HG03442 (cell line): ENCODE results near the gene ADAMTS2.
"Not testable (repeated sequence)": the region's sequence is repeated elsewhere in the genome, so short reads cannot be mapped to it uniquely, and the experiment has no call there.

Experiments used
- ATAC-seq: cut with Tn5 transposase; IDR thresholded peaks from one replicate; pipeline ENCODE4 v1.9.1; 2021; ENCODE audit warnings: mild to moderate bottlenecking, moderate library complexity; ENCODE audit not compliant: unreplicated experiment

The ADAMTS2 gene

DNA sequence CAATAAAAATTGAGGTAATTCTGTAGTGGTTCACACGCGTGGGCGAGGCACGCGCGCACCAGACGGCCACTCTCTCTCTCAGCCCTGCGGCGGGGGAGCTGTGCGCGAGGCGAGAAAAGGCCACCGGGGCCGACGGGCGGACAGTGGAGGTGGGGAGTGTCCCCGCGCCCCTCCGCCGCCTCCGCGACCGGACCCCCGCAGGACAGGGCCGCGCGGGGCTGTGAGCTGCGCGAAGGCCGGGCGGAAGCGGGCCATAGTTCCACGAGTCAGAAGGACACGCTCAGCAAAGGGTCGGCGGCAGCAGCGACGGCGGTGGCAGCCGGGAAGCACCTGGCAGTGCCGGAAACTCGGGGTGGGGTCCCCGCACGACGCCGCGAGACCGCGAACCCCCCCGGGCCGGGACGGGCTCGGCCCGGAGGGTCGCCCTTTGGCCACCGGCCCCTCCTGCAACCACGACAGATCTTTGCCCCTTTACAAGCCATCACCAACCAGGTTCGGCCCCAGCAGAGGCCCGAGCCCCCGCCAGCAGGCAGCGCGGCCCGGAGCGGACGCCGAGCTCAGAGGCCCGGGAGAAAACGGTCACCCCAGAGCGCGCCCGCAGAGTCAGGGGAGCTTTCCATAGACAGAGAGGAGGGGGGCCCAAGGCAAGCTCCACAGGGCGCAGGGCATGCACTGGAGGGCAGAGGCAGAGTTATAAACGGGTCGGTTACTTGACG, 224.2 kb downstream of the ADAMTS2 start:
- ATAC-seq, result no peak

DNA sequence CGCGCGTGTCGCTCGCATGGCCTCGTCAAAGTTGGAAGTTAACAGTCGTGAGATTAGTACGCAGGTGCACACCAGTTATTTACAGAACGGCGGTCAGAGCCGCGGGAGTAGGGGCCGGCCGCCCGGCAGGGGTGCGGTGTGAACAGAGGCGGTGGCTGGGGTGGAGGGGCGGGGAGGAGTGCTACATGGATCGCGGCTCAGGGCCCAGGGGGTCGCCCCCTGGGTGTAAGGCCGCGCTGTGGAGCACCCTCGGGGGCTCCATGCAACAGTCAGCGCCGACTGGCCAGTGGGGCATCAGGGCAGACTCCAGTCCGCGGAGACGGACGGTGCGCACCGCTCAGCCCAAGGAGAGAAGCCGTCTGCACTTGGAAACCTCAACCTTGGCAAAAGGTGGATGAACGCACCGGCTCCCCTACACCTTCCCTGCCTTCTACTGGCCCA, 224.8 kb downstream of the ADAMTS2 start:
- no peak for ATAC-seq

DNA sequence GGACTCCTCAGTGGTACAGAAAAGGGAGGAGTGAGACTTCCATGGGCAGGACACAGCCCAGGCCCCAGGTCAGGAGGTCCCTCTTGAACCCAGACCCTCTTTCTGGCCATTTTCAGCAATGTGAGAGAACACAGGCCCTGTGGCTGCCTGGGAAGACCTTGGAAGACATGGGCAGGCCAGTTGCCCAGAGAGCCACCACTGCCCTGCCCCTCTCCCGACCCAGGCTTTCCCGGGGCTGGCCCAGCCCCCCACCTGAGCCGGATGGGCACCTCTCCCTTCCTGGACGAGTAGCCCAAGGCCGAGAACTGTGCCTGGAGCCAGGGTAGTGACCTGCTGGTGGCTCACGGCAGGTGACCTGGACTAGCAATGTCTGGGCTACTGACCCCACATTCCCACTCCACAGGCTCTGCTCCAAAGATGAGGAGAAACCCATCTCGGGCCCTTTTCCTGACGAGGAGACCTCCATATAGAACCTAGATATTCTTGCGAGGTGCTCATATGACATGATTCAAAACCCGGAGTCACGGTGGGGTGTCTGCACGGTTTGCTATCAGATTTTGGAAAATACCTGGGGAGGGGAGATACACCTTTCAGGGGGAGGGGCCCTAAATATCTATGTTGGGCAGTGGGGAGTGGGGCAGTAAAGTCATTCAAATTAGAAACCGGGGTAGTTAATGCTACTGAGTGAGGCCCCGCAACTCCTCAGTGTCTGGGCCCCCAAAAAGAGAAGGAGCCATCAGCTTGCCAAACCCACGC, 225.7 kb downstream of the ADAMTS2 start:
- ATAC-seq, result no peak

DNA sequence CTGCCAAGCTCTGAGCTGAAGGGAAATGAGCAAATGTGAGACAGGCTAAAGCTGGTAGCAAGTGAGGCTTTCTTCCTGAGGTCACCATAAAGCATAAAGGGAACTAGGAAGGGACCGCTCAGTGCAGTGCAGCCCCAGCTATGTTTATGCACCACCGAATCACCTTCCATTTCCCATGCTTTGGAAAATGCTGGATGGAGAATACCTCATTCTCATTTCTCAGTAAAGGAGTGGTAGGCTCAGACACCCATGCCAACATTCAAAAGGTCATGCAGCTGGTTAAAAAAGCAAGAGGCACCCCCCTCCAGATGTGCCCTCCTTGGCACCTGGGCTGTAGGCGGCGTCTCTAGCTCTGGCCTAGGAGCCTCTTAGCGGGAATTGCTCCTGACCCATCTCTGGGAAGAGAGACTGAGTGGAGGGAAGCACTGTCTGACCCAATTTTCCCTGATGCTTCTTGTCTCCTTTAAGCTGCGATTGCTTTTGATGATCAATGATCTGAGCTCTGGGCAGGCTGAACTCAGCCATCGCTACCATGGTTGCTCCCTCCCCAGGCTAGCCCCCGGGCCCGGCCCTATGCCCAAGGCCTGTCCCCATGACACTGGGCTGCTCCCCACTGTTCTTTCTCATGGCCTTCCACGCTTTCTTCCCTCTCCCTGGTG, 226.4 kb downstream of the ADAMTS2 start:
- ATAC-seq, result no peak

DNA sequence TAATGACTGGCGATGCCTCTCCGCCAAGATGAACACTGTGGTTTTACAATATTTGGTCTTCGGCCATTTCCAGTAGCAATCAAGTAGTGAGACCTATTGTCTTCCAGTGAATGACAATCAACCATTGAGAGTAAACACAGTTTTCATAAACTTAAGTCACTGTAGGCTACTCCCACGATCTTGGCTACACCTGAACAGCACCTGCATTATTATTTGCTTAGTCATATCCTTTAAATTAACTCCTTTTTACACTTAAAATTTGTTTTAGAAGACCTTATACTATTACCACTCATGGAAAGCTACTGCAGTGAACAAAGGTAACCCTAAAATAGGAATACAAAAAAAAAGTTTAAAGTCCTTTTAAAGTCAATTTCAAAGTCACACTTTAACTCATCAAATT, 226.9 kb downstream of the ADAMTS2 start:
- no peak for ATAC-seq

DNA sequence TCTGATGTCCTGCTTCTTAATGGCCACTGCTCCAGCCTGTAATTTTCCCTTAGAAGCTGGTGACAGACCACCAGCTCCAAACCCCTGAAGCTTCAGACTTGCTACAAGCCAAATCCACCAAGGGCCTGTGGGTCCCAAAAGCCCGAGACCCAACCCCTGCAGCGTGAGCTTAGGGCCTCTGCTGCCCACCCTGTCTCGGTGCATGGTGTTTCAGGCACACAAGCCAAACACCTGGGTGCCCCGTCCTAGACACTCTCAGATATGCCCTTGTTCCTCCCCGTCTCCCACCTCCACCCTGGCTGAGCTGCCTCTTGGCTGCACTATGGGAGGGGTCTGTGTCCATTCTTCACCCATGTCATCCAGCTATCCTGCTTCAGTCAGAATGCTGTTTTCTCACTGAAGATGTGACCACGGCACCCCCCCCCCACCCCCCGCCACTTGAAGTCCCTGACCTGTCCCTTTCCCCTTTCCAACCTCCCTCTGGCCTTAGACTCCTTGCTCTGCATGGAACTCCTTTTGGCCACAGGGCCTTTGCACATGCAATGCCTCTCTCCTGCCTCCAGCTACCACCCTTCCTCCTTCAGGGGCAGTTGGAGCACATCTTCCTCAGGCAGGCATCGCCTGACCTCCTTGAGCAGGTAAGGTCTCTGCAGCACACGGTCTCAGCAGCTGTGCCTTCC, 229.3 kb downstream of the ADAMTS2 start:
- no peak for ATAC-seq

DNA sequence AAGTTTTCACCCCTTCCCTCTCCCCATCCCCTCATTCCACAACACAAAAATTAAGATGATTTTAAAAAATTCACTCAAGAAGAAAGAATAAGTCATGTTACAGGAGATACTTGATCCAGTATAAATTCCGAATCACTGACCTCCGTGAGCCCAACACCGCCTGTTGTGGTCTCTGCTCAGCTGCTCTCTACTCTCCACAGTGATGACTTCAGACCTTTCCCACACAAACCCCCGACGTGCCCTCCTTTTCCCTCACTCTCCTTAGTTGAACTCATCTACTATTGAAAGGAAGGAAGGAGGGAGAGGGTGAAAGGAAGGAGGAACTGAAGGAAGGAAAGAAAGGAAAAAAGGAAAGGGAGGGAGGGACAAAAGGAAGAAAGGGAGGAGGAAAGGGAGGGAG, 230.0 kb downstream of the ADAMTS2 start:
- no peak for ATAC-seq

DNA sequence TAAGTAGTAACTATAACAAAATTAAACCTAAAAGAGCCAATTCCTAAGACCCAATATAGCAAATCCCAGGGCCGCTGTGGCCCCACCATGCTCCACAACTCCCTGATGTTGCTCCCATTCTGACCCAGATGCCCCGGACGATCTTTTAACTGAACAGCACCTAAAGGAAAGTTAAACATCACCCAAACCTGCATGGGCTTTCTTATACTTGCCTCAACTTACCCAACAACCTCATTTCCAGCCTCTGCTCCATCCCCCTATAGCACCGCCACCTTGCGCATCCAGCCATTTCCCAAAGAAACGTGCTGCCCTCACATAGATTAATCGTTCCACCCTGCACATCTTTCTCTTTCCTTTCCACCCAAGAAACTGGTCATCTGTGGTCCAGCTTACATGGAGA, 230.5 kb downstream of the ADAMTS2 start:
- no peak for ATAC-seq

DNA sequence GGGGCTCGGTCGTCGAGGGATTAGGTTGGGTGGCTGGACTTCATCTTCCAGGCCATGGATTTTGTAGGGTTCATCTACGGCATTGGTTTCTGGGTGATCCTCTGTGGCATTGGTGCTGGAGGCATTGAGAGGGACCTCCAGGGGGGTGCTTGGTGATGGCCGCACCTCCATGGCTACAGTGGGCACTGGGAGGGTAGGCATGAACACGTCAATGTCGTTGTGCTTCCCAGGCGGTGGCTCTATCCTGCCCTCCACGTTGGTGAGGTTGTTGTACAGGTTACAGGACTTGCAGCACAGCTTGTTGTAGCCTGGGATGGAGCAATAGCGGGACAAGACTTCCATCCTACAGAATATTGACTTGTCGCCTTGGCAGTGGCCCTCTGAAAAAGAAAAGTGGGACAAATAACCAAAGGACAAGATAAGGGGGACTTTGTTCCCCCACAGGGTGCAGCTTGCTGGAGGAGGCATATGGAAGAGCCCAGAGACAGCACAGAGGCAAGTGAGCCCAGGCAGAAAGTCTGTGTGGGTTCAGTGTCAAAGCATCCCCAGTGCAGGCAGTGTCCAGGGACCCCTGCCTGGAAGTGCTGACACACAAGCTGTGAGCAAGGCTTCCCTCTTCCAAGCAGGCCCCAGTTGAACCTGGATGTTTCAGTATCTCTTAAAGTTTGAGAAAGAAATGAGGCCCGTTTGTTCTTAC, 231.2 kb downstream of the ADAMTS2 start:
- ATAC-seq, result no peak

DNA sequence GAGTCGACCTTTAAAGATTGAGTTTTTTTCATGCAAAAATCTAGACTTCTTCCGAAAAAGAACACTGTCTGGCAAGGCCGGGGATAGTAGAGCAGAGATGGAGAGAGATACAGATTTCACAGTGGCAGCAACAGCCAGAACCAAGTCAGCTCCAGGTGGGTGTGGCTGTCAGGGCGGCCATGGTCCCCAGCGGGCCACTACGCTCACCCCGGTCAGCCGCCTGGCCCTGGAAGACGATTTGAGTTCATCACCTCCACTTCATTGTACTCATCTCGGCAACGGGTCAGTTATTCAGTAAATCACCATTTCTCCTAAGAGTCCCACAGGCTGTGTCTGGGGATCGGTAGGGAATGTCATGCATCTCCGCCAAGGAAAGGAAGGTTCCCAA, 232.1 kb downstream of the ADAMTS2 start:
- ATAC-seq, result no peak

DNA sequence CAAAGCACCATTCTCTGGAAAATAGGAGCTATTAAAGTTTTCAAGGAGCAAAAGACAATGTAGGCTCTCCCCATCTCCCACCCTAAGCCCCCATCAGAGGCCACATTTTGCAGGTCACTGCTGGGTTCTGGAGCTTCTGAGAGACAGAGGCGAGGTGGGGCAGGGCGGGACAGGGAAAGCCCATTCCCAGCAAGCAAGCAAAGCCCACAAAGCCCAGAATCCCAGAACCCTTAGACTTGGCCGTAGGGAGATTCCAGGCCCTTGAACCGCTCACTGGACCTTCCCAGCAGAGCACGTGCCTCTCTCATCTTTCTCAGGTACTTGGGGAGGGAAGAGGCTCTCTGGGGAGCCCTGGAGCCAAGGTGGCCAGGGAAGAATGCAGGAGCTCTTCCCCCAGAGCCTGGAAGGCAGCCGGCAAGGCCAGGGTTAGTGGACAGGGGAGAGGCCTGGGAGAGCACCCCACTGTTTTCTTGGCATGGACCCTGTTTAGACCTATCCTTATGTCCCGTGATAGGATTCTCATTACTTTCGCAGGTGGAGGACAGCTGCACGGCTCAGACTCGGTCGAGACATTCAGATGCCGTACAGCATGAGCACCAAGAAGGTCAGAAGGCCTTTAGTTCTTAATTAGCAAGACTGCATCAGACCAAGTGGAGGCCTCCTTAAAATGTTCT, 232.7 kb downstream of the ADAMTS2 start:
- ATAC-seq, result no peak

DNA sequence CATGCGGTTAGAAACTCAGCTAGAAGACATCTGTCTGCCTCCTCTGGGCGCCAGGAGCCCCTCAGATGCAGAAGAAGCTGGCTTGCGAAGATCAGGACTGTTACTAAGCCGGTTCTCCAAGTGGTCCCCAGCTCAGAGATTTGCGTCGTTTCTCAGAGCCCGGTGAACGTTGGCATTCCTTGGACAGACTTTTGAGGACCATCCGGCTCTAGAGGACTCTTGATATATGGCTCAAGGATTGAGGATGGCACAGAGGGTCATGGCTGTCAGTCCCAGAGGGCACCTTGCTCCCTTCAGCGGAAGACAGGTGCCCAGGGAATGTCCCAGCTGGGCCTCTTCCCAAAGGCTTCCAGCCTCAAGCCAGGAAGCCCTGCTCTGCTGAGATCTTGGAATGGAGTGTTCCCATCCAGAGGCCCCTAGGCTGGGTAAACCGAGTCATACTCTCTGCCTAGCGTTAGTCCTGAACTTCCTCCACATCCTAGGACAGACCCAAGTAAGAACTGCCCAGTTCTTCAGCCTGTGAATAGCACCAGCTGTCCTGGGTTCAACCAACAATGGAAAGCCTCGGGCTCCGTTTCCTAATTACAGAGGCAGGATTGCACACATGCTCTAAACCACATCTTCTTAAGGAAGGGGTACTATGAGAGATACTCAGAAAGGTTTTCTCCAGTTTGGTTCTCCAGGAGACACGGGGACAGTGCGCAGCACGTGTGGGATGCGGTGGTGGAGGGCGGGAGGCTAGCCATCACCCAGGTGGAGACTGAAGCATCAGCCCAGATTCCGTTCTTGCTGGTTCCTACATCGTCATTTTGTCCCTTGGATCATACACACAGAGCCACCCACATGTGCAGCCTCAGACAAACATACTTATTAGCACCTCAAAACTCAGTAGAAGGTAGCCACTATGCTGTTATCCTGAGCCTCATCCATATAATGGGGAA, 233.7 kb downstream of the ADAMTS2 start:
- ATAC-seq, result no peak

DNA sequence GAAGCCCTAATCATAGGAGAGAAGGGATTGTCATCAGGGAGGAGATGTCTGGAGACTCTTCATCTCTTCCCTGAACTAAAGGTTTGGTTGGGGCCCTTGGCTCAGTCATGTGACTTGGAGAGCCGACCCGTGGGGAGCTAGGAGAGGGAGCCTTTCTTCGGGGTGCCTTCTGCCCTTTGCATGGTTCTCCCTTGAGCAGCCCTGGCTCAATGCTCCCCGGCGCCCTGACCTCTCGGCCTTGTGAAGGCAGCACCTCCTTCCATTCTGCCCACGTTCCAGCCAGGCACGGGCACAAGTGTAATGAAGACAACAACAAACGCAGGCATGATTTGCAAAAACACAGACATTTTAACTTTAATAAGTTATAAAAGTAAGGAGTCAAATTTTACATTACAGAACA, 234.7 kb downstream of the ADAMTS2 start:
- ATAC-seq, result no peak

DNA sequence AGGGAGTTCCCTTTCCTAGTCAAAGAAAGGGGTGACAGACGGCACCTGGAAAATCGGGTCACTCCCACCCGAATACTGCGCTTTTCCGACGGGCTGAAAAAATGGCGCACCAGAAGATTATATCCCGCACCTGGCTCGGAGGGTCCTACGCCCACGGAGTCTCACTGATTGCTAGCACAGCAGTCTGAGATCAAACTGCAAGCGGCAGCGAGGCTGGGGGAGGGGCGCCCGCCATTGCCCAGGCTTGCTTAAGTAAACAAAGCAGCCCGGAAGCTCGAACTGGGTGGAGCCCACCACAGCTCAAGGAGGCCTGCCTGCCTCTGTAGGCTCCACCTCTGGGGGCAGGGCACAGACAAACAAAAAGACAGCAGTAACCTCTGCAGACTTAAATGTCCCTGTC, 244.0 kb downstream of the ADAMTS2 start:
- ATAC-seq, result not testable (repeated sequence)

DNA sequence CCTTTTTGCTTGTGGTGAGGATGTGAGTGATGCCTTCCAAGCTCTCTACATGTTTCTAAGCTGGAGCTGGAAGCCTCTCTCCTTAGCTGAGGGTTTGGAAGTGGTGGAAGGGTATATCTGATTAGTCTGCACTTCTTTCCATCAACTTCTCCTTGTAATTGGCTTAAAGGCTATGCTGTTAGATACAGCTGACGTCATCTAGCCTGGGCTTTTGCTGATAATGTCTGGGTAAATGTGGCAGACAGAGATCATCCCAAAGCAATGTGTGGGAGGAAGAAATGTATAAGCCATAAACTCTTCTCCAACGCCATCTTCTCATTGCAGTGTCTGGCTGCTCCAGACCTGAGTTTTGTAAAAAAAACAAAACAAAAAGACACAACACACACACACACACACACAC, 255.8 kb downstream of the ADAMTS2 start:
- ATAC-seq, result no peak

DNA sequence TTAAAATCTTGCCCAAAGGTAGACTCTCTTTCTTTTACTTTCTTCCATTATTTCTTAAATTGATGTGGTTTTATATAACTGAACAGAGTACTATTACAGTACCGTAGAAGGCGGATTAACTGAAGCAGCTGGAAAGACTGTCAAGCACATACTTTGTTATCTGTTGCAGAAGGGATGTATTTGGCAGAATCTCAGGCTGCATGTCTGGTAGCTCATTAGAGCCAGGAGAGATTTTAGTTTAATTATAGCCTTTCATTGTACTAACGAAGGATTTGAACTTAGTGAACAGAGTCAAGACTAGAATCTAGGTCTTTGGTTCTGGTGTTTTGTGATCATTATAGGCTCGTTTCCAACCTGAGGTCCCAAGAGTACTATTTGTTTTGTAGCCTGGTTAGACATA, 264.5 kb downstream of the ADAMTS2 start:
- ATAC-seq, result no peak

DNA sequence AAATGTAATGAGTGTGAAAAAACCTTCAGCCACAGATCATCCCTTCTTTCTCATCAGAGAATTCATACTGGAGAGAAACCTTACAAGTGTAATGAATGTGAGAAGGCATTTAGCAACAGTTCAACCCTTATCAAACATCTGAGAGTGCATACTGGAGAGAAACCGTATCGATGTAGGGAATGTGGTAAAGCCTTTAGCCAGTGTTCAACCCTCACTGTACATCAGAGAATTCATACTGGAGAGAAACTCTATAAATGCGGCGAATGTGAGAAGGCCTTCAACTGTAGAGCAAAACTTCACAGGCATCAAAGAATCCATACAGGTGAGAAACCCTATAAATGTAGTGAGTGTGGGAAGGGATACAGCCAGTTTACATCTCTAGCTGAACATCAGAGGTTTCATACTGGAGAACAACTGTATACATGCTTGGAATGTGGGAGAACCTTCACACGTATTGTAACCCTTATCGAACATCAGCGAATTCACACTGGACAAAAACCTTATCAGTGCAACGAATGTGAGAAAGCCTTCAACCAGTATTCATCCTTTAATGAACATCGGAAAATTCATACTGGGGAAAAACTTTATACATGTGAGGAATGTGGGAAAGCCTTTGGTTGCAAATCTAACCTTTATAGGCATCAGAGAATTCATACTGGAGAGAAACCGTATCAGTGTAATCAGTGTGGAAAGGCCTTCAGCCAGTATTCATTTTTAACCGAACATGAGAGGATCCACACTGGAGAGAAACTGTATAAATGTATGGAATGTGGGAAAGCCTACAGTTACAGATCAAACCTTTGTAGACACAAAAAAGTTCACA, 265.9 kb downstream of the ADAMTS2 start:
- no peak for ATAC-seq

DNA sequence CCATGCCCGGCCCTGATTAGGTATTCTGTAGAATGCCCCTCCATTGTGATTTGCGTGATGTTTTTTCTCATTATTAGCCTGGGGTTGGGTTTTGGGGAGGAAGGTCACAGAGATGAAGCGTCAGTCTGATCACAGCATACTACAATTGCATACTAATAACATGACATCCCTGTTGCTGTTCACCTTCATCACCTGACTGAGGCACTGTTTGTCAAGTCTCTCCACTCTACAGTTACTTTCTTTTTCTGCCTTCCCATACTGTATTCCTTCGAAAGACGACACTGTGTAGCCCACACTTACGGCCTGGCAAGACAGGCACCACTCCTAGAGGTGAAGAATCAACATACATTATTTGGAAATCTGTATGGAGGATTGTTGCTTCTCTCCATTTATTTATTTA, 279.6 kb downstream of the ADAMTS2 start:
- no peak for ATAC-seq
